SK-N-SH (cell line): ENCODE measurements around the gene METTL9. TPM values are rescaled to one million over a fixed set of nuclear protein-coding genes. Genes with fewer than 3 reads are reported as not detected.
A peak's percentile ranks its signal among the peaks of the same experiment; 100 is the strongest.

ENCODE experiments used
- CTCF ChIA-PET: fragments of 300-600, 350-600 bp; formaldehyde crosslinking; extraction: SDS; loops from one replicate; lab custom pipeline; 2021; lab: Yijun Ruan, JAX
- POLR2A ChIA-PET: fragments of 350-600 bp; sonication (Branson Sonifier 250); formaldehyde crosslinking; extraction: SDS; loops from one replicate; lab custom pipeline; 2020; ENCODE audit warnings: antibody characterized with exemption, inconsistent platforms; lab: Yijun Ruan, JAX
- DNase-seq: peaks from one replicate; pipeline ENCODE4 v3.0.0; 2012
- H2AFZ ChIP-seq: fragments of 200-600 bp; sonication (generic); 2 replicates; pipeline ENCODE4 v1.8.1; 2016; ENCODE audit warnings: antibody characterized with exemption, mild to moderate bottlenecking, low read depth
- H3F3A ChIP-seq: fragments of 200-600 bp; sonication (generic); replicated peaks from 2 replicates; pipeline ENCODE3; 2016; ENCODE audit warnings: antibody characterized with exemption, mild to moderate bottlenecking; ENCODE audit not compliant: insufficient read depth
- H3K27ac ChIP-seq, 2 experiments: fragments of 200-500 bp in 1 of 2; fragments of 200-600 bp in 1 of 2; sonication (Bioruptor generic) in 1 of 2; sonication (generic), shearing (Covaris generic) in 1 of 2; 2 replicates each; pipeline versions ENCODE4 v1.5.1 to v1.6.1; 2014 to 2016; ENCODE audit warnings: low read depth in 2 of 2, inconsistent platforms in 1 of 2, low read length in 1 of 2, mild to moderate bottlenecking in 1 of 2, mixed read lengths in 1 of 2
- H3K27me3 ChIP-seq: fragments of 200-600 bp; sonication (generic), shearing (Covaris generic); 2 replicates; pipeline ENCODE4 v1.6.1; 2016; ENCODE audit warnings: mixed run types; ENCODE audit not compliant: insufficient read depth
- H3K36me3 ChIP-seq, 2 experiments: fragments of 200-500 bp in 1 of 2; fragments of 200-600 bp in 1 of 2; sonication (Bioruptor generic) in 1 of 2; sonication (generic) in 1 of 2; replicated peaks in 1 of 2; 2 replicates each; pipeline versions ENCODE3 to v1.5.1; 2014 to 2016; ENCODE audit warnings: low read length in 1 of 2, mild to moderate bottlenecking in 1 of 2; ENCODE audit not compliant: insufficient read depth in 2 of 2, control insufficient read depth in 1 of 2
- H3K4me1 ChIP-seq, 2 experiments: fragments of 200-500 bp in 1 of 2; fragments of 200-600 bp in 1 of 2; sonication (Bioruptor generic) in 1 of 2; sonication (generic), shearing (Covaris generic) in 1 of 2; 2 replicates each; pipeline versions ENCODE4 v1.5.1 to v1.6.1; 2014 to 2016; ENCODE audit warnings: low read depth in 1 of 2, low read length in 1 of 2, mixed run types in 1 of 2; ENCODE audit not compliant: insufficient read depth in 2 of 2, control insufficient read depth in 1 of 2
- H3K4me2 ChIP-seq: fragments of 200-600 bp; sonication (generic), shearing (Covaris generic); 2 replicates; pipeline ENCODE4 v1.6.1; 2017; ENCODE audit warnings: mixed run types
- H3K4me3 ChIP-seq, 2 experiments: fragments of 200-500 bp in 1 of 2; fragments of 200-600 bp in 1 of 2; sonication (Bioruptor generic) in 1 of 2; sonication (generic), shearing (Covaris generic) in 1 of 2; 2 replicates each; pipeline versions ENCODE4 v1.5.1 to v1.8.1; 2014 to 2016; ENCODE audit warnings: low read depth in 2 of 2, inconsistent platforms in 1 of 2, low read length in 1 of 2, mild to moderate bottlenecking in 1 of 2, mixed read lengths in 1 of 2, moderate library complexity in 1 of 2
- H3K79me2 ChIP-seq: fragments of 200-600 bp; sonication (generic); 2 replicates; pipeline ENCODE4 v1.8.1; 2017; ENCODE audit warnings: mild to moderate bottlenecking; ENCODE audit not compliant: insufficient read depth
- H3K9ac ChIP-seq: fragments of 200-600 bp; sonication (generic); 2 replicates; pipeline ENCODE4 v1.6.1; 2017; ENCODE audit warnings: mixed run types
- H3K9me2 ChIP-seq: fragments of 200-600 bp; sonication (generic); 2 replicates; pipeline ENCODE4 v1.6.1; 2017; ENCODE audit warnings: mixed run types
- H3K9me3 ChIP-seq: fragments of 200-600 bp; sonication (generic); 2 replicates; pipeline ENCODE4 v1.6.1; 2017; ENCODE audit warnings: mixed run types, mild to moderate bottlenecking, moderate library complexity
- H4K20me1 ChIP-seq: fragments of 200-600 bp; sonication (generic); 2 replicates; pipeline ENCODE4 v1.6.1; 2017; ENCODE audit warnings: mild to moderate bottlenecking, mixed run types; ENCODE audit not compliant: insufficient read depth
- CHD2 ChIP-seq: fragments of 150-350 bp; IDR thresholded peaks from 2 replicates; pipeline ENCODE4 v1.6.1; 2018; ENCODE audit warnings: low read length; ENCODE audit not compliant: partially characterized antibody
- EZH2phosphoT487 ChIP-seq: fragments of 200-600 bp; sonication (generic); IDR thresholded peaks from 2 replicates; pipeline ENCODE4 v1.6.1; 2017; ENCODE audit warnings: low read depth, mixed run types, mild to moderate bottlenecking, antibody characterized with exemption, moderate library complexity, borderline replicate concordance
- FOSL2 ChIP-seq: IDR thresholded peaks from 2 replicates; pipeline ENCODE4 v1.4.0; 2012; ENCODE audit warnings: low read depth, mild to moderate bottlenecking, moderate library complexity, borderline replicate concordance
- FOXJ3 ChIP-seq: sonication (generic); formaldehyde crosslinking; IDR thresholded peaks from 2 replicates; pipeline ENCODE4 v1.5.1; 2020; ENCODE audit warnings: mild to moderate bottlenecking, missing genetic modification reagents
- GABPA ChIP-seq: IDR thresholded peaks from 2 replicates; pipeline ENCODE4 v1.4.0; 2012; ENCODE audit warnings: low read depth, mild to moderate bottlenecking
- JUND ChIP-seq: IDR thresholded peaks from 2 replicates; pipeline ENCODE4 v1.4.0; 2012
- MXI1 ChIP-seq: IDR thresholded peaks from 2 replicates; pipeline ENCODE4 v1.6.1; 2012; ENCODE audit warnings: mild to moderate bottlenecking, low read depth, low read length, improper control_type of control experiment
- NFIC ChIP-seq: IDR thresholded peaks from 2 replicates; pipeline ENCODE4 v1.4.0; 2012; ENCODE audit warnings: borderline replicate concordance
- RCOR1 ChIP-seq: fragments of 150-350 bp; IDR thresholded peaks from 2 replicates; pipeline ENCODE4 v1.6.1; 2017; ENCODE audit warnings: antibody characterized with exemption, low read length
- TAF1 ChIP-seq: IDR thresholded peaks from 2 replicates; pipeline ENCODE4 v1.6.1; 2012; ENCODE audit warnings: low read depth, mild to moderate bottlenecking, low read length, moderate library complexity, borderline replicate concordance
- ZBTB33 ChIP-seq: IDR thresholded peaks from 2 replicates; pipeline ENCODE4 v1.4.0; 2012; ENCODE audit warnings: low read depth, borderline replicate concordance
- WGBS: methylation state at CpG from one replicate; pipeline ENCODE4 v1.1.6; 2017; ENCODE audit warnings: low lambda C conversion rate; 5-methylcytosine and 5-hydroxymethylcytosine counted together
- polyA plus RNA-seq, 3 experiments: library from polyadenylated mRNA; depleted of rRNA; stranded (reverse); fragments of >200 nt; gene quantifications; 2 replicates each; pipeline ENCODE4 v1.2.3, GENCODE V29; 2012
- TF ChIP-seq, protein P1 (sequence below): fragments of 150-350 bp; IDR thresholded peaks from 2 replicates; pipeline ENCODE4 v1.6.1; 2016; ENCODE audit warnings: mild to moderate bottlenecking, low read depth, low read length

Gene METTL9
- polyA plus RNA-seq, 1 of the 3 experiments (the other 2 are of a cell fraction) = 70.7 TPM

GRCh38 chr16:21608639-21609328 is 9.4 kb downstream of the METTL9 start:
- H3K4me2 ChIP-seq = no peak overlapping the region
- DNase-seq = no peak
- H3K4me1 ChIP-seq = peaks cover 20 to 24% of the 10 kb centered on the region in 2 experiments
- no peak overlapping the region for H2AFZ ChIP-seq
- ChIA-PET CTCF (interaction anchor here (0.6 to 3.3 kb wide), 8 partner anchors 9 to 100 kb away, joined by 3 to 11 read pairs (median 4); partner anchors contain the start of gene METTL9), POLR2A (no interaction called here)
- WGBS = 95% methylated on average over 3 of the region's 3 CpGs
- H3K9me3 ChIP-seq = no peaks in the 10 kb centered on the region
- no peak for TF ChIP-seq TAF1
- no peak for TF ChIP-seq EZH2phosphoT487
- no peak for TF ChIP-seq FOXJ3 (CRISPR knock-in tag)
- TF ChIP-seq CHD2 = no peak
- TF ChIP-seq RCOR1 = no peak
- TF ChIP-seq, protein P1, sequence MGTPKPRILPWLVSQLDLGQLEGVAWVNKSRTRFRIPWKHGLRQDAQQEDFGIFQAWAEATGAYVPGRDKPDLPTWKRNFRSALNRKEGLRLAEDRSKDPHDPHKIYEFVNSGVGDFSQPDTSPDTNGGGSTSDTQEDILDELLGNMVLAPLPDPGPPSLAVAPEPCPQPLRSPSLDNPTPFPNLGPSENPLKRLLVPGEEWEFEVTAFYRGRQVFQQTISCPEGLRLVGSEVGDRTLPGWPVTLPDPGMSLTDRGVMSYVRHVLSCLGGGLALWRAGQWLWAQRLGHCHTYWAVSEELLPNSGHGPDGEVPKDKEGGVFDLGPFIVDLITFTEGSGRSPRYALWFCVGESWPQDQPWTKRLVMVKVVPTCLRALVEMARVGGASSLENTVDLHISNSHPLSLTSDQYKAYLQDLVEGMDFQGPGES = no peak
- no peak overlapping the region for H3K9ac ChIP-seq
- no peaks in the 10 kb centered on the region for H3K9me2 ChIP-seq
- peaks cover 100% of the 10 kb centered on the region for H3K79me2 ChIP-seq
- H3K4me3 ChIP-seq = no peak overlapping the region
- no peaks in the 10 kb centered on the region for H3K27me3 ChIP-seq
- H3F3A ChIP-seq = peaks cover 4% of the 10 kb centered on the region
- peaks cover 0 to 4% of the 10 kb centered on the region in 2 experiments for H3K36me3 ChIP-seq
- peaks cover 93% of the 10 kb centered on the region for H4K20me1 ChIP-seq
- peak overlapping the region in 1 of 2 experiments; percentile 20; a peak in 1 of 4 replicates for H3K27ac ChIP-seq

GRCh38 chr16:21610006-21610544 is 10.7 kb downstream of the METTL9 start:
- no peaks in the 10 kb centered on the region for H3K9me3 ChIP-seq
- H3K4me2 ChIP-seq = no peak overlapping the region
- H3F3A ChIP-seq = peaks cover 12% of the 10 kb centered on the region
- no peak overlapping the region for H2AFZ ChIP-seq
- peaks cover 100% of the 10 kb centered on the region for H3K79me2 ChIP-seq
- H3K27me3 ChIP-seq = no peaks in the 10 kb centered on the region
- H3K9me2 ChIP-seq = no peaks in the 10 kb centered on the region
- peaks cover 81% of the 10 kb centered on the region for H4K20me1 ChIP-seq
- no peak overlapping the region for H3K27ac ChIP-seq
- 93% methylated on average over 3 of the region's 3 CpGs for WGBS
- no peak for TF ChIP-seq GABPA
- no peak for TF ChIP-seq MXI1
- no peak for TF ChIP-seq CHD2
- no peak for TF ChIP-seq ZBTB33
- TF ChIP-seq JUND = no peak
- TF ChIP-seq FOSL2 = no peak
- TF ChIP-seq NFIC = no peak
- no peak for TF ChIP-seq EZH2phosphoT487
- peaks cover 17 to 29% of the 10 kb centered on the region in 2 experiments for H3K4me1 ChIP-seq
- H3K36me3 ChIP-seq = peaks cover 3 to 4% of the 10 kb centered on the region in 2 experiments
- POLR2A ChIA-PET = no interaction called here
- H3K9ac ChIP-seq = no peak overlapping the region
- no peak overlapping the region for H3K4me3 ChIP-seq
- DNase-seq = no peak
- CTCF ChIA-PET = interaction anchor here (0.9 to 3.3 kb wide), 6 partner anchors 8 to 98 kb away, joined by 3 to 11 read pairs (median 5); partner anchors contain the start of gene METTL9
